Stimulated activated CD8-positive, alpha-beta memory T cell treated with anti-CD3 and anti-CD28 coated beads, Interleukin-4, amount 100 ng/mL, for 4 hours (primary cell): Measurements from ENCODE around the gene FBXW4.
"Not testable (repeated sequence)": the region's sequence is repeated elsewhere in the genome, so short reads cannot be mapped to it uniquely, and the experiment has no call there.

ENCODE experiments used
- DNase-seq, 2 donors: peaks; one replicate each; pipeline ENCODE4 v3.0.0-alpha.2; 2020; ENCODE audit warnings: low read depth in 2 of 2, low spot score in 1 of 2

Gene FBXW4

DNA sequence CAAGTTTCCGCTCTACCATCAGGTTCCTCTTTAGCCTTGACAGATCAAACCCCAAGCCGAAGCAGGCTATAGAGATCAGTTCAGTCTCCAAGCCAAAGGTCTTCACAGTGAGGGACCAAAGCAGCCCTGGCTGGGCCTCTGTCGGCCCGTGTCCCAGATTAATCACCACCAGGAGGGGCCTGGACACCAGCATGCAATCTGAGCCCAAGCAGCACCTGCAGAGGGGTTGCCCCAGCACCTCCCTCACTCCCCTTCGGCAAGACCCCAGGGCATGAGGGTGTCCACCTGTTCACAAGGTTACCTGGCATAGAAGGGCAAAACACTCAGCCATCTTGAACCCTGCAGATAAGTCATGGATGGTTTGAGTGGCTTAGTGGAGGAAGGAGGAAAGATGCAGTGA, 36.0 kb downstream of the FBXW4 start:
- no peak for DNase-seq

DNA sequence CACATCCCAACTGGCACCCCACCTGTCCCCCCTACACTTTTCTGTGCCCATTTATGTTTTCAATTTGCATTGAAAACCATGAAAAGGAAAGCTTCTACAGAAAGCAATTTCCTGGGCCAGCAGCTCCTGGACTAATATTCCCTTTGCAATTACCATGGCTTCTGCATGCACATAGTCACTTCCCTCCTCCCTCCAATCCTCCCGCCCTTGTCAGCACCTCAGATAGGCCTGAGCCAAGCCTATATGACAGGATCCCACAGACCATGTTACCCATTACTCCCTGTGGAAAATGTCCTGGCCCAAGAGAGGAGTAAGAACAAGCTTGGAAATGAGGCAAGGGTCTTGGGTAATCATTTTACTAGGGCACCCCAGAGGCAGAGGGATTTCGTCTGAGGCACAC, 38.1 kb downstream of the FBXW4 start:
- DNase-seq: no peak

DNA sequence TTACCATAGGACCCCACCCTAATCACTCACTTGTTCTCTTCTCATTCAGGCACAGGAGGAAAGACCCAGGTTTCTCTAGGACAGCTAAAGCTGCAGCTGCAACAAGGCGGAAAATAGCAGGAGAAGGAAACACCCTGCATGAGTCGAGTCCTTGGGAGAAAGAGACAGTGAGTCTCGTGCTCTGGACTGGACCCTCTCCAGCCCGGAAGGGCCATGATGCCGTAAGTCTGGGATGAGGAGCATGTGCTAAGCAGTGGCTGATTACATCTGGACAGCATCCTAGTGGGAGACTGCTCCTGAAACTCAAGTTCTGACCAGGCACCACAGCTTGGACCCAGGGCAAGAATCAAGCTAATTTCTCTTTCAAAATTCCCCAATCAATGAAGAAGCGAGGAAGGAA, 39.4 kb downstream of the FBXW4 start:
- no peak for DNase-seq

DNA sequence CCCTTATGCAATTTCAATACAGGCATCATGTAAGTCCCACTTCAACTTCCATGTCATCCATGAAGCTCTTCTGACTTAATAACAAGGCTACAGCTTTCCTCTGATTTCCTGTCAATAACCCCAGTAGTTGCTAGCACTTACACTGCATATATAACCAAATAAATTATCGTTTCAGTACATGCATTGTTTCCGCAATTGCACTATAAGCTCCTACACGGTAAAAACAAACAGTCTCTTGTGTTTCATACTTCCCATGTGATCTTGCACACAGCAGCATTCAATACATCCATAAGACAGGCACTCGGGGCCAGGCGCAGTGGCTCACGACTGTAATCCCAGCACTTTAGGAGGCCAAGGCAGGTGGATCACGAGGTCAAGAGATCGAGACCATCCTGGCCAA, 41.4 kb downstream of the FBXW4 start:
- DNase-seq: no peak

DNA sequence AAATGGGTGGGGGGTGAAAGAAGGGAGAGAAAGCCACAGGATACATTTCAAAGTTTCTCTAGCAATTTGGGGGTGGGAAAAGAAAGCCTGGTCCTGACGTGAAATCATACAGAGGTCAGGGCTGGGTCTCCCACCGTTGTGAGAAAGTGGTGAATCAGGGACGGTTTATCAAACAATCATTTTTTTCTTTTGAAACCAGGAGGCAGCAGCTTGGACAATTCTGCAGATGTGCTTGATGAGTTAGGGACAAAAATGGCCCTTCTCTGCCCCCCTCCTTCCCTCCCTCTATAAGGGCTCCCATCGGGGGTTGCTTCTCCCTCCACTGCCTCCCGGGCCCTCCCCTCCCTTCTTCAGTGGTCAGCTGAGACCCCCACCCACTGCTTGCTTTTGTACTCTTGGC, 43.6 kb downstream of the FBXW4 start:
- no peak for DNase-seq

DNA sequence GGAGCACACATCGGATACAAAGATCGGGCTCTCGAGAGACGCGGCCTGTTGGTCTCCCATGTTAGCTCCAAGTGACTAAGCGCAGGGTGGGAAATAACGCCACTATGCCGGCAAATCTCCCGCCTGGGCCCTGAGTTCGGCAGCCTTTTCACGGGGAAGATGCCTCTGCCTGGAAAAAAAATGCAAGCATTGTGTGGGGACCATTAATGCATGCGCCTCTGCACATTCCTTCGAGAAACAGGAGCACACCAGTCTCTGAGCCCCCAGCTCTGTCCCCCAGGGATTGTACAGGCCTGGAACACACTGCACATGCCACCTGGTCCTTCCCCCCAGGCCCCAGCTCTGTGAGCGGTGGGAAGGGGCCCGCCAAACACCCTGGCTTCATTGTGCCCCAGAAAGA, 44.1 kb downstream of the FBXW4 start:
- no peak for DNase-seq

DNA sequence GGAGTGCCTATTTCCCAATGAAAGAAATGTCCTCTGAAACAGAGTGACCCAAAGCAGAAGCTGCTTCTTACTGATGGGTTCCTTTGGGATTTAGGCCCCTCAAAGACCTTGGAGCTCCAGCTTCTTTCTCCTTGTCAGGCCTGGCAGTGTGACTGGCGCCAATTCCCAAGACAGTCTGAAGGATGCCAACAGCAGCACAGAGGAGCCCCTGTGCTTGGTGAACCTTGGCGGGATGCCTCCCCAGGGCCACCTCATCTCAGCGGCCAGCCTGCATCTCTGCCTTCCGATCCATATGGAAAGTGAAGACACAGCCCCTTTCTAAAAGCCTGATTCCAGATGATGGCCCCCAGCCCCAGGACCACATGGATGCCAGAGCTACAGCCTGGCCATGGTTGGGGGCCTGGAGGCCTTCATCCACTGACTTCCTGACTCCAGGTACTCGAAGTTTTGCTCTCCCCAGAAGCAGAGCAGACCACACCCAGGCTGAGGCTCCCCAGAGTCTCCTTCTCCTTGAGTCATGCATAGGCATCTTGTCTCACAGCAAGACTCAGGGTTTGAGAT, 45.4 kb downstream of the FBXW4 start:
- no peak for DNase-seq

DNA sequence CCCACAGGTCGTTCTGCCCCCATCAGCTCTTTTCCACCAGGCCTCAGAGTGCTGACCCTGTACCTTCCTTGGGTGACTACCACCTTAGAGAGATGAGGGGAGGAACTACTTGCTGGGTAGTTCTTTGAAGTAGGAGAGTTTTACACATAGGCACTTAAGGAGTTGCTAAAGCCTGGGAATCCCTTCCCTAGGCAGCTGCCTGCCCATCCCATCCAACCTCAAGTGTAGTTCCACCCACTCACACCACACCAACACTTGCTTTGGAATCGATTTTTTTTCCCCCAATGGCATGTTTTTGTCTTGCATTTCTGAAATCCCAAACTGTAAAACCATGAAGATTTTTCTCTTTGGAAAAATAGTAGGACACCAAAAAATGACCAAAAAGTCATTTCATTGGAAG, 47.7 kb downstream of the FBXW4 start:
- no peak for DNase-seq

DNA sequence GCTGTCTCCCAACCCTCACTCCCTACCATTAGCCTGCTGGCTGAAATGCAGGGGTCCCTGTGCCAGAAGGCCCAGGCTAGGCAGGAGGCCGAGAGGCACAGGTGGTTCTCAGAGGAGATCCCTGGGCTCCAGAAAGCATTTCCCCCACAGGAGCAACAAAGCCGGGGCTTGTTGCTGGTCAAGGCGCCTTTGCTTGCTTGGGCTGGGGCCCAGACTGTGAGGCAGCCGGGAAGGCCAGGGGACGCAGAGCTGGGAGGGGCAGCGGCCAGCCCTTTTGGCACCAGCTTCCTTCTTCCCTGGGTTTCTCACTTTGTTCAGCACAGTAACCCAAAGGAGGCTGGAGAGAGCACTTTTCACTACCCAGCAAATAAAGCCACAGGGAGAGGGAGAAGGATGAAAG, 48.6 kb downstream of the FBXW4 start:
- DNase-seq: no peak

DNA sequence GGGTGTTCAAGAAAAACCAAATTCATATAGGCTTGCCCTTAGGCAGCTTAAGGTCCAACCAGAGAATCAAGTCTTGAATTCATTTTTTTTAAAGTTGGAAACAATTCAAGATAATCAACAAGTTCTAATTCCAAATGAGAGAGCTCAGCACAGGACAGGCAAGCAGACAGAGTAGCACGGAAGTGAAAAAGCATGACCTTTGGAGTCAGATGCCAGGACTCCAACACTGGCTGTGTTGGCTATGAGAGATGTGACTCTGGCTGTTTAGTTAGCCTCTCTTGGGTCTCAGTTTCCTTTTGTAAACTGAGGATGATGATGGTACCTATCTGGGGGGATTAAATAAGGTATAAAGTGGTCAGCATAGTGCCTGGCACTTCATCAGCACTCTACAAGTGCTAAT, 49.3 kb downstream of the FBXW4 start:
- DNase-seq: no peak

DNA sequence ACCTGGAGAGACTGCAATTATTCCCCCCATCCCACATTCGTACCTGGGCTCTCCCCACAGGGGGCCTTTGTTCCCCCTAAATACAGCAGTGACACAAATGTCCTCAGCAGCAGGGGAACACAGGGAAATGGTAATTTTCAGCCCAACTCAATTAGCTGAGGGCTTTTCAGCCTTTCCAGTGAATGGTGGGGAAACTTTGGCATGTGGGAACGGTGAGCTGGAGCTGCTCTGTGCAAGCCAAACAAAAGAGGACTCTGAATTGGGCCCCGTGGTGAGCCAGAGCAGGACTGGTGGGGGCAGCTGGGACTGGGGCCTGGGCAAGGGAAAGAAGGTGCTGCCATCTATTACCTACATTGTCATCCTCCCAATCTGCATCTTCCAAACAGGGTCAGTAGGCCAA, 51.0 kb downstream of the FBXW4 start:
- DNase-seq: no peak

DNA sequence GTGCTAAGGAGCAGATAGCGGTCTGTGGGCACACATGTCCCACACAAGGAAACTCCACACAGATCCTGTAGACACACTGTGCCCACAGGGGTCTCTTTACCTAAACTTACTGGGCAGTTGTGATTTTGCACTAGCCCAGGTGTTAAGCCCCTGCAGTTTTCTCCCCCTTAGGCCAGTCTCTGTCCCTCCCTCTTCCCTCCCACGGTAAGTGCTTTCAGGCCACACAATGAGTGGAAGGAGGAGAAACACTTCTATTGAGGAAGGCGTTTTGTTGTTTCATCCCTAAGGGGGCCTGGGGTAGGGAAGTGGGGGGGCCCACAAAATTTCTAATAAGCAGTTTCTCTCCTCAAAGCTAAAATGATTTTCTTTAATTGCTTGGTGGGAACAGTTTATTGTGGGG, 51.4 kb downstream of the FBXW4 start:
- no peak for DNase-seq

DNA sequence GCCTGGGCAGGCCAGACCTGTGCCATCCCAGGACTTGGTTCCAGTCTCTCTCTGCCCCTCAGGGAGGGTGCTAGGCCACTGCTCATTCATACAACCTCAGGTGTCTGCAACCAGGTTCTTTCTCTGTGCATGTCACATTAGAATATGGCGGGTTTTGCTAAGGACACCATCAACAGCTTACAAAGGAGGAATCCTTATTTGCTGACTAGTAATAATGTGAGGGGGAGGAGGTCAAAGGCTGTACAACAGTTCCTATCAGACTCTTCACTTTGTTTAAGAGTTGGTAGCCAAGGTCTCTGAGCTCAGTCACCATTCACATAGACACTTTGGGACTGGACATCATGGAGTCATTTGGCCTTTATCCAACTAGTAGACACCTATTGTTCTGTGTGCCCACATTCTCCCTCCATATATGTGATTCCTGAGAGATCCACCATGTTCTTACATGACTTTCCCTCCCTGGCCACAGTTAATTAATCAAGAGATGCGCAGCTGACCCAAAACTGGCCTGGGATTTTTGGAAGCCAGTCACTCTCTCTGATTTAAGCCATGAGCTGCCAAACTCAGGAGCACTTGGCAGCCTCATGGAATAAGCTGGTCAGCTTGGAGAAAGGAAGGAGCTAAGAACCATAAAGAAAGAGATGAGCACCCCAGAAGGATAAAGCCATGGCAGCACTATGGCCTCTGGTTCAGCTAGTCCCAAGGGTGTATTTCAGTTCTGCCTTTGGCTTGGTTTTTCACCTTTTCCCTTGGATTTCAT, 55.6 kb downstream of the FBXW4 start:
- no peak for DNase-seq

DNA sequence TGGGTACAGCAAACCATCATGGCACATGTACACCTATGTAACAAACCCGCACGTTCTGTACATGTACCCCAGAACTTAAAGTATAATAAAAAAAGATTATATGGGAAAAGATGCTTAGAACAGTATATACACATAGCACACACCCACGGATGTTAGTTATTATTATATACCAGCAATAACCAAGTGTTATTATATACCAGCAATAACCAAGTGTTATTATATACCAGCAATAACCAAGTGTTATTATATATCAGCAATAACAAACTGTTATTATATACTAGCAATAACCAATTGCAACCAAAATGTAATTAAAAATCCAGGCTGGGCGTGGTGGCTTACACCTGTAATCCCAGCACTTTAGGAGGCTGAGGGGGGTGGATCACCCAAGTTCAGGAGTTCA, 61.5 kb downstream of the FBXW4 start:
- DNase-seq: not testable (repeated sequence)

DNA sequence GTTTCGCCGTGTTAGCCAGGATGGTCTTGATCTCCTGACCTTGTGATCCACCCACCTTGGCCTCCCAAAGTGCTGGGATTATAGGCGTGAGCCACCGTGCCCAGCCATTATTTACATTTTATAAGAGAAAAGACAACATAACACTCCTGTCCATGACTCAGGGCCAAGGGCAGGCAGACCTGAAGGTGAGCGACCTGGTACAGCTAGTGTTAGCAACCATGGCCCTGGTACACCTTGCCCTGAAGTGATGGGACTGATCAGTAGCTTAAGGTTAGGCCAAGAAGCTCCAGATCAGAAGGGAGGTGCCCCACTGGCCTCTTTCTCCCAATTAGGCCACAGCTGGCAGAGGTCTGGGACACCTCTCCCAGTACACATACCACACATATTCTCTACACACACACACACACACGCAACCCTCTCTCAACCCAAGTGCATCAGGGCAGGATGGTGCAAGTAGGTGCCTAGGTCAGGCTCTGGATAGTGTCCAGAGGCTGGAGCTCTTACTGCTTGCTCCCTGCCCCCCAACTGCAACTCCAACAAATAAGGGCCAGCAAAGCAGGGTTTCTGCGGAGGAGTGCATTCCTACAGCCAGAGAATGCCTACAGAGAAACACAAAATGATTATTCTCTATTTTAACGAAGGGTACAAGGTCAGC, 63.0 kb downstream of the FBXW4 start:
- no peak for DNase-seq

DNA sequence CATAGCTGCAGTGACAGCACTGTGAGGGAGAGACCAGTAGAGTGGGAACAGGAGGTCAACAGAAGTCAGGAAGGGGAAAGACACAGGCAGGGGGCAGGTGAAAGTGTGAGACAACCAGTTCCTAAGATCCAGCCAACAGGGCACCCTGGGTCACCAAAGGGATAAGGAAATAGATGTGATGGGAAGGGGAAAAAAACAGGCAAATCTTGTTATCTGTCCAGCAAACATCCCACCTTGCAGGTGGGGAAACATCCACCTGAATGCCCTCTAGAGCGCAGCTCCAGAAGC, 64.4 kb downstream of the FBXW4 start:
- DNase-seq: no peak

DNA sequence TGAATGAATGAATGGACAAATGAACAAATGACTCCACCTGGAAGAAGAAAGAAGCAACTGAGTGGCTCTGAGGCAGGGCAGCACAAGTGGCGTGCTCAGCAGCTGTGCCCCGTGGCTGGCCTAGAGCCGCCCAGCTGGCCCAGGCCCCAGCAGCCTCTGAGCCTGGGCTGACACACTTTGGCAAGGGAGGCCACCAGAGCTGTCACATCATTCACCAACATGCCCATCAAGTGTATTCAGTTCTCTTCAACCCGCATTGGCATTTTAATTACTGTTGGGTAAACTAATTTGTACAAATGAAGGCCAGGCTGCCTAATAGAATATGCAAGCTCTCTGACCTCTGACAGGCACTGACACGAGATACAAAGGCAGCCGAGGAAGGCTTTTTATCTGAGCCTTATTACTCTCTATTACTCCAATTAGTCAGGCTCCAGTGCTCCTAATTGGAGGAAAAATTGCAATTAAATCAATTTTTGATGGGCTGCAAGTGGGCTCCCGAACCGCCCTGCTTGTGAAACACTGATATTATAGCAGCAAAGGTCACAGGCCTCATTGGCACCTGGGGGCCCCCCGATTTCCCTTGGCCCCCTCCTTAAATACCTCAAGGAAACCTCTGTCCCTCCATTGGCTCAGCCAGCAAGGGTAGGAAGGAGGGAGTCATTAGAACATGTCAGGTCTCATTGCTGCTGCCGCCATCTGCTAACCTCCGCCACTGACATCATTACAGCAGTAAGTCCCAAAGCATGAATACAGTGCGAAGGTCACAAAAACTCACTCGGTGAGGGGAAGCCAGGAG, 64.9 kb downstream of the FBXW4 start:
- no peak for DNase-seq

DNA sequence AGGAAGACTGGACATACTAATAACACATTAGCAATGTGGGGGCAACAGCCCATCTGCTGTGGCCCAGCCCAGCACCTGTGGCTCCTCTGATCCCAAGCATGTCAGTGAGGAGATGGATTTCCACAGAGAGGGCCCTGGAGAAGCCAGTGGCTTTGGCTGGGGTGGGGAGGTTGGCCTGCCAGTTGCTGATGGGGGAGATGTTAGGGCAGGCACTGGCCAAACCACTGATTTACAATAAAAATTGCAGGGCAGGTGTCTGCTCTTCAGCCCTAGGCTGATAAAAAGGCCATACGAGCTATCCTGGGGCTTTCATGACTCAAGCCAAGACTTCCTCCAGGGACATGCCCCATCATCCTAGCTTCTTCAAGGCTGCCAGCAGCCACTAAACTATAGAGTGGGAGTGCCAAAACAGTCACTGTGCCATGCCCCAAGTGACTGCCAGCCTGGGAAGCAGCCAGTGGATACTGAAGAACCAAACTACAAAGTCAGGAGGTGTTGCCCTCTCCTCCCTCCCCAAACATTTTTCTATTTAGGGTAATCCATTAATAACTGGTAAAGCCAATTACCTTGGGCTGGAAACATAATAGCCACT, 69.1 kb downstream of the FBXW4 start:
- DNase-seq: no peak

DNA sequence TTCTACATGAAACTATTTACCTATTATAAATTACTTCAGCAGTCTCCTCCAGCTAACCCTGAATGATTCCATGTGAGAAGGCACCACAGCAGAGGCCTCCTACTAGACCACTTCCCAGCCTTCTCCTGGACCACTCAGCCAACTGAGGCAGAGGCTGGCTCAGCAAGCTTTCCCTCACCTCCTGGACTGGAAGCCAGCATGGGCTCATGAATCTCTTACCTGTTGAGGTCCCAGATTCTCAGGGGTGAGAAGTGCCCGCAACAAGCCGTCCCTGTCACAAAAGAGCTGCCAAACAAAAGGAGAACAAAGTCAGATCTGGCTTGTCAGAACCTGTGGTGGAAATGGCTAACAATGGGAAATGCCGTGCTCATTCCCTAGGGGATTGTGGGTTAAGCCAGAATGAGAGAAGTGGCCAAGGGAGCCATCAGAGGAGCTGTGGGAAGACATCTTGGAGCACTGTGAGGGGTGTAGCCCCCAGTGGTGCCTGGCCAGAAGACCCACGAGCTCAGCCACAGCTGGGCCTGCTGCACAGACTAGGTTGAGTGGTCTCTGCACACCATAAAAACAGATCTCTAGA, 70.4 kb downstream of the FBXW4 start:
- no peak for DNase-seq

DNA sequence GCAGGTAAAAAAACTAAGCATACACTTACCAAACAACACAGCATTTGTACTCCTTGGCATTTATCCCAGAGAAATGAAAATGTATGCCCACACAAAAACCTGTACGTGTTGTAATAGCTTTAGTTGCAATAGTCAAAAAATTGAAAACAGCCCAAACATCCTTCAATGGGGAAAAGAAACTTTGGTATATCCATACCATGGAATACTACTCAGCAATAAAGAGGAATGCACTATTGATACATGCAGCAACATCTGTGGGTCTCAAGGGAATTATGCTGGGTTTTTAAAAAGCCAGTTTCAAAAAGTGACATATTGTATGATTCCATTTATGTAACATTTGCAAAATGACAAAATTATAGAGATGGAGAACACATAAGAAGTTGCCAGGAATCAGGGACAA, 71.4 kb downstream of the FBXW4 start:
- no peak for DNase-seq

DNA sequence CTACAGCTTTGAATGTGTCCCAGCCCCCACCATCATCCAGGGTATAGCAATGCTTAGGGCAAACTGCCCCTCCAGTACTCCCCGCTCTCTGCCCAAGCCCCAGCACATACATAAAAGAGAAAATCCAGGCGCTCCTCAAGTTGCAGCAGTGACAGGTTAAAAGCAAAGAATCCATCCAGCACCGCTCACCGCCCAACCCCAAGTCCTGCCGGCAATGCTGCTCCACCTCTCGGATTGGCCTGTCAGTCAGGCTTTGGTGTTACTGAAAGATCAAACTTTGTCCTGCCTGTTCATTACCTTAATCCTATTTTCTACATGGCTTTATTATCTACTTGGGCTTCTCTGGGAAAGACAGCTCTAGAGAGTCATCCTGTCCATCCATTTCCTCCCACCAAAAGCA, 75.0 kb downstream of the FBXW4 start:
- no peak for DNase-seq
